ENCODE measurements around the gene UGGT1.

GRCh38 chr2:128196471-128196931, 105.5 kb downstream of the UGGT1 start:
- TF ChIP-seq CTCF (IDR thresholded peaks at IDR 0.05), result no peak
- TF ChIP-seq POLR2A (IDR thresholded peaks at IDR 0.05), result no peak
